DND-41 (cell line): ENCODE results near the gene PTPRD.

Experiments used
- CTCF ChIP-seq: IDR thresholded peaks from 2 replicates; pipeline ENCODE4 v1.5.1; 2012; ENCODE audit warnings: borderline replicate concordance, low read length, moderate library complexity, mild to moderate bottlenecking; ENCODE audit not compliant: poor library complexity, severe bottlenecking; ENCODE audit errors: extremely low read depth
- EZH2 ChIP-seq: IDR thresholded peaks from 3 replicates; pipeline ENCODE4 v1.6.1; 2012; ENCODE audit warnings: borderline replicate concordance, low read depth, mild to moderate bottlenecking, moderate library complexity, low read length, inconsistent platforms; ENCODE audit not compliant: severe bottlenecking

GRCh38 chr9:10052181-10052580 lies 560.6 kb downstream of the PTPRD start:
- no peak for TF ChIP-seq CTCF
- no peak for TF ChIP-seq EZH2
